GM18909 (cell line): ENCODE results near the gene SYNPO2.

Experiments
- ATAC-seq: cut with Tn5 transposase; IDR thresholded peaks from one replicate; pipeline ENCODE4 v1.9.1; 2021; ENCODE audit warnings: mild to moderate bottlenecking; ENCODE audit not compliant: unreplicated experiment, poor library complexity

The SYNPO2 gene

GRCh38 chr4:119025916-119026661 is 137.4 kb downstream of the SYNPO2 start:
- ATAC-seq = no peak

- ATAC-seq = no peak
Observed at GRCh38 chr4:119026662-119027444, 138.2 kb downstream of the SYNPO2 start.

- ATAC-seq = no peak
Observed at GRCh38 chr4:119027811-119028210, 139.2 kb downstream of the SYNPO2 start.

GRCh38 chr4:119028296-119028695 is 139.6 kb downstream of the SYNPO2 start:
- no peak for ATAC-seq

- no peak for ATAC-seq
Observed at GRCh38 chr4:119029847-119030535, 141.3 kb downstream of the SYNPO2 start.

GRCh38 chr4:119030536-119030890 is 141.9 kb downstream of the SYNPO2 start:
- no peak for ATAC-seq

DNA sequence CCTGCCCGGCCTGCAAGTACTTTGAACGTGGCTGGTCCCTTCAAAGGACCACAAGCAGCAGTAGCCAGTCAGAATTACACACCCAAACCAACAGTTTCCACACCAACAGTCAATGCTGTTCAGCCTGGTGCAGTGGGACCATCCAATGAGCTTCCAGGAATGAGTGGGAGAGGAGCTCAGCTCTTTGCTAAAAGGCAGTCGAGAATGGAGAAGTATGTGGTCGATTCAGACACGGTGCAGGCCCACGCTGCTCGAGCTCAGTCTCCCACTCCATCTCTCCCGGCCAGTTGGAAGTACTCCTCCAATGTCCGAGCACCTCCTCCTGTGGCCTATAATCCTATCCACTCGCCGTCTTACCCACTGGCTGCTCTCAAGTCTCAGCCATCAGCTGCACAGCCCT is 142.6 kb downstream of the SYNPO2 start:
- ATAC-seq = no peak

DNA sequence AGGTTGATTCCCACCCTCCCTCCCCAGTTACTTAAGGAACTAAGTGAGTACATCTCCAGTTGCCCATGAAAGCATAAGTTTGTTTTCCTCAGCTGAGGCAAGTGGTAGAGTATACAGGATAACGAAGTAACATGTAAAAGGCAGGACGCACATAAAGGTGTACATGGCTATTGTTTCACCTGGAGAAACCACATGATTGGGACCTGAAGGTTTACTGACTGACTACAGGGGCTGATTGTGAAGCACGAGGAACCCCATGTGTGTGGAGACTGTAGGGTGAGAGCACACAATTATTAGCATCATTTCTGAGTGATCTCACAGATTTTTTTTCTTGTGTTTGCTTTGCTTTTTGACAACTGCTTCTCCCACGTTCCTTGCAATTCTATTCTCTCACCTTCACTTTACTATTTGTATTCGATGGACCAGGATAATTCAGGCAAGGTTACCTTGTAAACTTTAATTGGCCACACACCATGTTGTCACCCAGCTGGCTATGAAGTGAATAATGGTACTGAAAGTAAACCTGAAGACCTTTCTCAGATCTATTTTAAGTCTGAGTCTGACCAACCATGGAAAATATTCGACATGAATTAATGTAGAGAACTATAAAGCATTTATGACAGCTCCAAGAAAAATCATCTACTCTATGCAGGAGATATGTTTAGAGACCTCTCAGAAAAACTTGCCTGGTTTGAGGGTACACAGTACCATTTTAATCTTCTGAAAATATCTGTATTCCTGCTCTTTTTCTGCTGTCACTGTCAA is 144.4 kb downstream of the SYNPO2 start:
- peak; percentile 48 for ATAC-seq

- no peak for ATAC-seq
Observed at GRCh38 chr4:119034276-119035008, 145.8 kb downstream of the SYNPO2 start.

- no peak for ATAC-seq
Observed at GRCh38 chr4:119035951-119036737, 147.5 kb downstream of the SYNPO2 start.

GRCh38 chr4:119037709-119038108 is 149.1 kb downstream of the SYNPO2 start:
- no peak for ATAC-seq

- peak; percentile 49 for ATAC-seq
Observed at GRCh38 chr4:119038116-119038841, 149.6 kb downstream of the SYNPO2 start.

GRCh38 chr4:119039160-119039559 is 150.5 kb downstream of the SYNPO2 start:
- ATAC-seq = no peak

- ATAC-seq = no peak
Observed at GRCh38 chr4:119039779-119040178, 151.1 kb downstream of the SYNPO2 start.

DNA sequence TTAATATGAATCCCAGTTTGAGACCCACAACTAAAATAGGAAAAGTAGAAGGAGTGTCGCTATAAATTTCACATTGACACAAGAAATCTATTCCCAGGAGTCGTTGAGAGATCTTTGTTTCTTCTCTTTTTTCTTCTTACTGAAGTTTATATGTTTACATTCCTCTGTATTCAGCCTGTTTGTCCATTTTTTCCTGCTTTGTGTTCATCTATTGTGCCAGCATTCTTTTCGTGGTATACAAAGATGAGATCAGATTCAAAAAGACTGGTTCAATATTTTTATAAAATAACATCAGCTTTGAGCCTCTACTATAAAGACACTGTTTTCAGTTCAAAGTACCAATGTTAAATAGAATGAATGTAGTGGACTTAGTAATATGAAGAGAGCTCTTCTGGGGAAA is 151.6 kb downstream of the SYNPO2 start:
- no peak for ATAC-seq

DNA sequence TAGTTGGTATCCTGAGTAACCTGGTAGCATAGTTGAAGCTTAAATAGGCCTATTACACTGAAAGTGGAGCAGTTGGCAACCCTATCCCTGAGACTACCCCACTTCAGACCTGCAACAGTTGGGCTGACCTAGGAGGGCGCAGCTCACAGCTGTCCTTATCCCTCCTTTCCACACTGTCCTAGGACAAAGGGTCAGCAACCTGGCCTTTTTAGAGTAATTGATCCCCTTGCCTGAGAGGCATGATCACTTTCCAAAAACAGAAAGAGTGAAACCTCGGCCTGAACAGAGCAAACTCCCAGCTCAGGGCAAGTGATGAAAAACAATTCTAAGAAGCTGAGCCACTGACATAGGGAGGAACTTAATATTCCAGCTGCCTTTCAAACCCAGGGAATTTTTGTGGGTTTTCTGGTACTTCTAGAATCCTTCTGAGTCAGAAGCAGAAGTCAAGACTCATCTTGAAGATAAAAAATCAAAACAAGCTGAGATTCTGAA is 152.1 kb downstream of the SYNPO2 start:
- no peak for ATAC-seq

DNA sequence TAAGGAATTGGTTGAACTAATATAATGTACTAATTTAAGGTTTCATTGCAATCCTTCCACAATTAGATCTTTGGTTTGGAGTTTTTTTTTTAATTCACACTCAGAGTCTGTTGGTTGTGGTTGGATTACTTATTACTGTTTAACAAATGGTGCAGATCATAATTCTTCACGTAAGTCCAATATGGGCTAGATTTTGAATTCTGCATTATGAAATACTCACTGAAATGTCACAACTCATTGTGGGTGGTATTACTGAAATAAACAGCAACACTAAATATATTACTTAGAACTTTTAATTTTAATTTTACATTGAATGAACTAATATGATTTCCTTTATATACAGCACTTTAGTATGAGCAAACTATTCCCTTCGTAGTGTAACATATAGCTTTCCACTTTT is 152.7 kb downstream of the SYNPO2 start:
- ATAC-seq = no peak

GRCh38 chr4:119041951-119042560 is 153.4 kb downstream of the SYNPO2 start:
- peak; percentile 88 for ATAC-seq
